MV-4-11 (cell line): ENCODE data around the gene CLDN18.

Experiments
- DNase-seq: peaks from one replicate; lab custom pipeline; 2025; lab: John Stamatoyannopoulos, UW

CLDN18 gene

DNA sequence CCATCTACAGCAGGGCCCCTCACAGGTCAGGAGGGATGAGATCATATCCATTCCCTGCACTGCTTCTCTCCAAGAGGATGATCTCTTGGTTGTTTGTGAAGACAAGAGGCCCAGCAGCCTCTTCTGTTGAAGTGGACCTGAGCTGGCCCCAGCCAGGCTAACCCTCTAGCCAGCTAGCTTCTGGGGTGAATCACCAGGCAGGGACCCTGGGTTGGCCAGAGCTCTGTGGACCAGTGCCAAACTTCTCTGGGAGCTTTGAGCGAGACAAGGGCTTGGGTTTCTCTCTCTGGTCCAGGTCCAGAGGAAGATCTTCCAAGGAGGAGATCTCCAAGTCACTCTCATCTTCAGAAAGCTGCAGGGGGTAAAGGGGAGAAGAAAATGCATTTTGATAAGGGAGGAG lies 52.7 kb downstream of the CLDN18 start:
- no peak for DNase-seq

DNA sequence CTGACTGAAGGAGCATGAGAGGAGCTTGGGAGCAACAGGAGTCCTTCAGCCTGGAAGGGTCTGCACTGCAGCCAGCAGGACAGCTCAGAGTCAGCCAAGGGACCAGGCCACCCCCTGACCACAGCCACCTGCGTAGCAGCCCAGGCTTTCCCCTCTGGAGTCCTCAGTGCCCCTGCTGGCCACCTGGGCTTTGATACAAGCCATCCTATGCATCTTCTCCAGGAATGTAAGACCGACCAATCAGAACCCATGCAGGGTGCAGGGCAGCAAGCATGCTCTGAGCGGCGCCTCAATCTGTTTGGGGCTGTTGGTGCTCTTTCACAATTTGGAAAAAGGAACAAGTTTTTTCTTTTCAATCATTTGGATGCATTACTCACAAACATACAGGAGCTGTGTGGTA lies 53.5 kb downstream of the CLDN18 start:
- peak; percentile 75 for DNase-seq

DNA sequence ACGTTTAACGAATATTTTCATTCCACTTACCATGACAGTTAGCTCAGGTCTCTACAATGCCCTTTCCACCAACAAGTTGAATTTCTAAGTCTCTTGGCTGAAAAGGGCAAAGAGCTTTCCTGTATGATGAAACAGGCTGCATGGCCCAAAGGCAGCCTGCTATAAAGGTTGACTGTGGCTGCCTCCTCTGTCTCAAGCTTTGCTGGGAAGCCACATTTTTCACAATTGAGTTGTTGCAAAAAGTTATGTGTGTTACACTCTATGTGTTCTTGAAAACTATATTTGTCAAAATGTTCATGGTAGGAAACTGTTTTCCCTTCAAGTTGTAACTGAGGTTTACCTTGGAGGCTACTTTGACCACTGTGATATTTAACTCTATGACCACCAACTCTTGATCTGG lies 56.0 kb downstream of the CLDN18 start:
- DNase-seq: peak; percentile 14

DNA sequence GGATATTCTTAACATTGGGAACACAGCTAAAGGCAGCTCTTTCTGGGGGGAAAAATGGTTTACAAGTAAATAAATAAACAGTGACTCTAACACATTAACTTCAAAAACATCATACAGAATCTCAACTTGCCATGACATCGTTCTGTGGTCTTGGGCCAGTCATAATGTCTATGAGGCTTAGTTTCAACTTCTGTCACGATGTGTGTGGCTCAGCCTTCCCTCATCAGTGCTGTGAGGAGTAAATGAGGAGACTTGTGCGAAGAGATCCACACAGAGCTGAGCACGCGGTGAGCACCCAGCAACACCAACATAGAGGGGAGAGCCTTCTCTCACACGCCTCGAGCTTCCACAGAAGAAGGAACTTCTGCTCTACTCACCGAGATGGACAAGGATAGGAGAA lies 56.4 kb downstream of the CLDN18 start:
- peak; percentile 32 for DNase-seq

DNA sequence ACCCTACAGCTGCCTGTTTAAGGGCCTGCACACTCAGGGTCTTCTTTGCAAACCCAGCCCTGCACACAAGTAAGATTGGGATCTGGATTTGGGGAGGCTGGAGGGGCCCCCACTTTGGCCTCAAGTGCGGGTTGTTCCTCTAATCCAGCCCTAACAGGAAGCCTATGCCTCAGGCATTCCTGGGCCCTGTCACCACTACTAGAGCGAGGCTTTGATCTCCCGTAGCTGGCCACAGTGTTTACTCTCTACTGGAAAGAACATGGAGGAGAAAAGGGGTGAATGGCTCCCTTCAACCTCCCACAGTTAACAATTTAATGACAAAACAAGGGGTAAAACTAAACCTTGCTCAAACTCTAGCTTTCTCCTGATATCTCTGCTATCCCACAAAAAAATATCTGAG lies 57.0 kb downstream of the CLDN18 start:
- no peak for DNase-seq

DNA sequence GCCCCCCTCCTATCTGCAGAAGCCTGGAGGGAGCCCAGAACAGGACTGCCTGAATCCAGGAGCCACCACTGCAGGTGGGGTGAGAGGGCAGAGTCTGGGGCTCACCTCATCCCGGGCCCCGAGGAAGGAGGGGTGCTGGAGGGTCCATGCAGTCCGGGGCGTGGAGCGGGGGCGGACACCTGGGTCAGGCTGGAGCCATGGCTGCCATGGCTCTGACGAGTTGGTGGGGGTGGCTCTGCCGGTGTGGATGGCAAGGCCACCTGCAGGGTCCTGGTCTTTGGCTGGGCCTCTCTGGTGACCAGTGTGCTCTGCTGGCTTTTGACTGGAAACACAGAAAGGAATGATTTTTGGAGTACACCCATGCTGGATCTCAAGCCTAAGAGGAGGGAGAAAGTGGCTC lies 58.1 kb downstream of the CLDN18 start:
- DNase-seq: no peak

DNA sequence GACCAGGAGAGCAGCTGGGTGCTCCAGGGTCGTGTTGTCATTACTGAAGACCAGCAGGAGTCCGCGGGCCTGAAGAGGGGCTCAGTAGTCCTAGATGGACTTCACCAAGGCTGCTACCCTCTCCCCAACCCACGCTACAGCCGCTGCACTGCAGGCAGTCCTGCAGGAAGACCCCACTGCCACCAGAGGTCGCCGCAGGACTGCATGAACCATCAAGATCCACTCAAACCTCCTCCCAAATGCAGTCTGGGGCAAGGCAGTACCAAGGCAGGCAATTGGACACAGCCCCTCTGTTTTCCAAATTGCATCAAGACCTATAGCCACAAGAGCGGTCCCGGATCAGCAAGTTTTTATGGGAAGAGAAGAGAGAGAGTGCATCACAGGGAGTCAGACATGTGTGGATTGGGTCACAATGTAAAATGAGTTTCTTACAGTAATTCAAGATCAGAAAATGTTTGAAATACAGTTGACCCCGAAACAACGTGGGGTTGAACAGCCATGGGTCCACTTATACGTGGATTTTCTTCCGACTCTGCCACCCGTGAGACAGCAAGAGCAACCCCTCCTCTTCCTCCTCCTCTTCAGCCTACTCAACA lies 58.7 kb downstream of the CLDN18 start:
- DNase-seq: peak; percentile 52

DNA sequence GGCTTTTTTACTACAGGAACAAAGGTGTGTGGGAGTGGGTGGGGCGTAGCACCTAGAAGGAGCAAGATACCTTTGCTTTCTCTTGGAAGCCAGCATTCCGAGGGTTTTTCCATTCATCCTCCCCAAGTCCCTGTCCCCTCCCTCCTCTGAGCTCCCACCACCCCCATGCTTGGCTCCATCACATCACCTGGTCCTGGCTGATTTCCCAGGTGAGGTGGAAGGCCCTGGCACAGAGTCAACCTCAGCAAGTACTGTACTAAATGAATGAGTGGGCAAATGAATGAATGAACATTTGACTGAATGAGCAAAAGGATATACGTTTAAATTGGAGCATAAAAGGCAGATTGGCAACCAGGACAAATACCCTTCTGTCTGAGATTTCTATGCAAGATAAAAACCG lies 60.0 kb downstream of the CLDN18 start:
- DNase-seq: no peak

DNA sequence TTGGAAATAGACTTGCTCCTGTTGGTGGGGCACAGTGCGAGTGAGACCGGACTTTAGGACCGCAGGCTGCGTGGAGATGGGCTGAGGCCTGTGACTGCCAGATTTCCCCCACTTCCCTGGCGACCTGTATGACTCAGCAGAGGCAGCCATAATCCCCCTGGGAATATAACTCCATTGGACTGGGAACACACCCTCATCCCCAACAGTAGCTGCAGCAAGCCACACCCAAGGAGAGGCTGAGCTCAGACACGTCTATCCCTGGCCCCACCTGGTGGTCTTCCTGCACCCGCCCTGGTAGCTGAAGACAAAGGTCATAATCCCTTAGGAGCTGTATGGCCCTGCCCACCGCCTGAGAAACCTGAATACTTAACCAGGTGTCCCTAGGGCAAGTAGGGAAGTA lies 62.8 kb downstream of the CLDN18 start:
- no peak for DNase-seq

DNA sequence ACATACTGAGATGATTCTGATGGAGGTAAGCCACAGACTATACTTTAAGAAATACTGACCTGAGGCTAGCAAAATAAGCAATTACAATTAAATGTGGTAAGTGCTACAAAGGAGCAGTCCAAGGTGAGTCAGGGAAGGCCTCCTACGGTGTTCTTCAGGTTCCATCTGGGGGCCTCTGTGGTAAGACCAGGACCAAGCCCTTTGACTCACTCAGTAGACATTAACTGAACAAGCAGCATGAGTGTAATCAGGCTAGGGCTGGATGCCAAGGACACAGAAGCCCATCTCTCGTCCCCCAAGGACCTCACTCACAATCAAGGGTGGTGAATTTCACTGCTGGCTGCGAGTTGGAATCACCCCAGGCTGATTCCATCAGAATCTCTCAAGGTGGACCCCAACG lies 68.1 kb downstream of the CLDN18 start:
- DNase-seq: no peak

DNA sequence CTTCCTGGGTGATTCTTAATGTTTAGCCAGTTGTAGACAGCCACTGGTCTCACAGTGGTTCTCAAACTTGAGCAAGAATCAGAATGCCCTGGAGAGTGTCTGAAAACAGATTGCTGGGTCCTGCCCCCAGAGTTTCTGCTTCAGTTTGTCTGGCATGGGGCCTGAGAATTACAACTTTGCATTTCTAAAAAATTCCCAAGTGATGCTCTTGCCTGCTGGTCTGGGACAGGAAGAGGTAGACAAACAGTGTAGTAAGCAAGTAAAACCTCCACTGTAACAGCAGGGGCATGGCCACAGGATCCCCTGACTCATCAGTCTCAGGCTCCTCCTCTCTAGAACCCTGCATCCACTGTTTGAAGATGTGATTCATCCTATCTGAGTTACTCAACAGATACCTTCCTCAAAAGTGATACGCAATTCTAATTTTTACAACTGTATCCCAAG lies 69.0 kb downstream of the CLDN18 start:
- peak; percentile 83 for DNase-seq

DNA sequence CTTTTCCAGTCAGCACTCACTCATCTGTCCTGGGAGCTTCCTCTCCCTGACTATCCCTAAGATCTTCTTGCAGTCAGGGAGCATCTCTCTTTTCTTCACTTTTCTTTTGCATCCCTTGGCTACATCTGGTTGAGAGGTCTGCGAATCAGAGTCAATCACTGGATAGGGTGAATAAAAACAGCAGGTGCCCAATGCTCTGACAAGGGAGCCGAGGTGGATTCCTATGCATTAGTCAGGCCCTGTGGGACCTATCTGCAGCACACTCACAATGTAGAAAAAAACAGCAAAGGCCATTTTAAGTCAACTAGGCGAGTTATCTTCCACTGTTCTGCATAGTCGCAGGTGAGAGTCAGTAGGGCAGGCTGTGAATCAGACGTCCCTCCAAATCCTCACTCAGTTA lies 69.9 kb downstream of the CLDN18 start:
- DNase-seq: no peak

DNA sequence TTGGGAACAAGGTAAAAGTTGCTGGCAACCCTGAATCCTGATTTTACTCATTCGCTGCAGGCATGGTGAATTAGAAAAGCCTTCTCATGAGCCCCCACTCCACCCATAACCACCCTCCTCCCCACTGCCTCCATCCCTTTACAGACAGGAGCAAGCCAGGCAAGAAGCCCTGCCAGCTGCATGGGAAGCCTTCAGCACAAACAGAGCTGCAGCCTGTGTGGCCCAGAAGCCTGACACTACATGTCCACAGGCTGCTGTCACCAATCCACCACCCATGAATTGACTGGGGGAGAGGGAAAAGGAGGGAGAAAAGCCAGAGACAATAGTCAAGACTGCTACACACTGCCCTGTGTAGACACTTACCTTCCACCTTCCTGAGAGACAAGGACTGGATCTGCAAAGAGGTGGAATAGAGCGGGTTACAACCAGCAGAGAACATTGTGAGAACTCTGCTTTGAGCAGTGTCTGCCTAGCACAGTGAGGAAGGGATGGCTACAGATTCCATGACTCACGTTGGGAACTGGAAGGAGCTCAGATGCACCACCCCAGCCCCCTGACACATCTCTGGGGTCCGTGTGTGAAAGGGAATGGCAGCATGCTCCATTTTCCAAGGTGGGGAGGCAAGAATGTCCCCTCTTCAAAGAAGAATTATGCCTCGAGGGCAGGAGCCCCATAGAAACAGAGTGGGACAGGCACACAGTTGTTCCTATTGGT lies 71.6 kb downstream of the CLDN18 start:
- DNase-seq: no peak

DNA sequence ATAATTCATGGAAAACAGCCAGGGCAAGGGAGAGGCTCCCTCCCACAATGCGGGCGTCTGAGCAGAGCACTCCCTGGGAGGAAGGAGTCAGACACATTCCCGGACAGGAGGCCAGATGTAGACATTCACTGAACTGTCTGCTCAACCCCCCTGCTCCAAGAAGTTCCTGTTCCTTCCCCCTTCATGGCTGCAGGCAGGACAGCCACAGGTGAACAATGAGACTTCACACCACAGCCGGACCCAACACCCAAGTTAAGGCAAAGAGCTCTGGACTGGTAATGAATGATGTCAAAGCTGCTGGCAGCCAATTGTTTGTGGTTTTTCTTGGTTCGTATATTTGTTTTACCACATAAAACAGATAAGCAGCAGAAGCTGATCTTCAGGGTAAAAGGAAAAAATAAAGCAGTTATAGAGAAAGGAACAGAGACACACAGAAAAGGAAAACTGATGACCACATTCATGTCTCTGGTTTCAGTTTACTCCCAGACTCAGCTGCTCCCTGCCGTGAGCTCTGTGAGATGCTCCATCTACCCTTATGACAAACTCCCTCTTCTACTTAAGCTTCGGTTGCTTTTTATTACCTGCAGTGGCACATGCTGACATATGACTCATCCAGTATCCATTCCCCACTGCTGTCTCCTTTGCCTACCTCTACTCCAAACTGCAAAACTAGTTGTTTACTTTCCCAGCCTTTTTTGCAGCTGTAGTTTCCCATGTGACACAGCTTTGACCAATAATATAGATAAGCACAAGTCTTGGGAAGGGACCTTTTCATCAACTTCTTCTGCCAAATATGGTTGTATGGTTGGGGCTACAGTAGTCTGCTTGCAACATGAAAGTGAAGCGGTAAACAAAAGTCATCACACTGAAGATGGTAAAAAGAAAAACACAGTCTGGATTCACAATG lies 72.4 kb downstream of the CLDN18 start:
- no peak for DNase-seq

DNA sequence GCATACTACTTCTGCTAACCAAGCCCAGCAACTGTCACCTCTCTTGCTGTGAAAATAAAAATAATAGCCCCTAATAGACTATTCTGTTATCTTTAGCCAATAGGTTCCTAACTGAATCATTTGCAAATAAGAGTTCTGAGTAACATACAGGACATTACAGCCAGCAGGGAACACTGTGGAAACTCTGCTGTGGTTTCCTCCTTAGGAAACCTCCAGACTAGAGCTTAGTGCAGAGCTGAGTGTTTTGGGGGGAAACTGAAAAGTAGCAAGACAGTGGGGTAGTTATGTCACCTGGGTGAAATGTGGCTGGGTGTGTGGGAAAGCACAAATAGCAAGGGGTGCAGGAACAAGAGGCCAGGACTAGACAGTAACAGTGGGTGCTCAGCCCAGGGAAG lies 73.0 kb downstream of the CLDN18 start:
- DNase-seq: no peak
